ENCODE data around the gene ARL3.
"Not testable (repeated sequence)": the region's sequence is repeated elsewhere in the genome, so short reads cannot be mapped to it uniquely, and the experiment has no call there.

Gene ARL3

GRCh38 chr10:102698894-102699293 is 15.3 kb downstream of the ARL3 start:
- H3F3A ChIP-seq (ENCODE audit: control insufficient read depth, insufficient read depth) = 0 out of 2 replicates have a peak, but pooled peaks cover 3% of the 10 kb centered on the region
- H3K4me1 ChIP-seq (ENCODE audit: control insufficient read depth, low read length) = no peaks in the 10 kb centered on the region
- H4K20me1 ChIP-seq (ENCODE audit: control insufficient read depth, insufficient read depth, low read depth, low read length) = no peaks in the 10 kb centered on the region
- no peaks in the 10 kb centered on the region for H3K79me2 ChIP-seq (ENCODE audit: control insufficient read depth, low read length)
- H3K9me3 ChIP-seq (ENCODE audit: control insufficient read depth, insufficient read depth, low read length) = no peaks in the 10 kb centered on the region
- TF ChIP-seq EZH2phosphoT487 (IDR thresholded peaks at IDR 0.05; ENCODE audit: borderline replicate concordance, low read length) = no peak
- no peak for TF ChIP-seq CTCF (IDR thresholded peaks at IDR 0.05; ENCODE audit: low read depth, low read length, poor library complexity, severe bottlenecking)
- H3K27ac ChIP-seq (ENCODE audit: low read depth, low read length) = no peak overlapping the region
- H3K27me3 ChIP-seq (ENCODE audit: control insufficient read depth, low read length) = no peaks in the 10 kb centered on the region
- peaks cover 35% of the 10 kb centered on the region for H3K36me3 ChIP-seq (ENCODE audit: control insufficient read depth, low read length)
- no peak overlapping the region for H3K4me2 ChIP-seq (ENCODE audit: low read length)
- H3K4me3 ChIP-seq (ENCODE audit: low read length) = no peak overlapping the region
- no peaks in the 10 kb centered on the region for H3K9me2 ChIP-seq (replicated peaks; ENCODE audit: control insufficient read depth, low read length)

- TF ChIP-seq EZH2phosphoT487 (IDR thresholded peaks at IDR 0.05; ENCODE audit: borderline replicate concordance, low read length) (no peak), CTCF (IDR thresholded peaks at IDR 0.05; ENCODE audit: low read depth, low read length, poor library complexity, severe bottlenecking) (no peak)
- H3K9me3 ChIP-seq (ENCODE audit: control insufficient read depth, insufficient read depth, low read length) = no peaks in the 10 kb centered on the region
- H3K4me1 ChIP-seq (ENCODE audit: control insufficient read depth, low read length) = no peaks in the 10 kb centered on the region
- no peaks in the 10 kb centered on the region for H3K9me2 ChIP-seq (replicated peaks; ENCODE audit: control insufficient read depth, low read length)
- H3K27me3 ChIP-seq (ENCODE audit: control insufficient read depth, low read length) = no peaks in the 10 kb centered on the region
- no peak overlapping the region for H3K4me3 ChIP-seq (ENCODE audit: low read length)
- no peaks in the 10 kb centered on the region for H3F3A ChIP-seq (ENCODE audit: control insufficient read depth, insufficient read depth)
- no peaks in the 10 kb centered on the region for H3K79me2 ChIP-seq (ENCODE audit: control insufficient read depth, low read length)
- H4K20me1 ChIP-seq (ENCODE audit: control insufficient read depth, insufficient read depth, low read depth, low read length) = no peaks in the 10 kb centered on the region
- H3K27ac ChIP-seq (ENCODE audit: low read depth, low read length) = no peak overlapping the region
- peaks cover 33% of the 10 kb centered on the region for H3K36me3 ChIP-seq (ENCODE audit: control insufficient read depth, low read length)
- no peak overlapping the region for H3K4me2 ChIP-seq (ENCODE audit: low read length)
These were observed 17.5 kb downstream of the ARL3 start for GRCh38 chr10:102696736-102697135.

- H3F3A ChIP-seq (ENCODE audit: control insufficient read depth, insufficient read depth); H4K20me1 ChIP-seq (ENCODE audit: control insufficient read depth, insufficient read depth, low read depth, low read length); H3K27ac ChIP-seq (ENCODE audit: low read depth, low read length); H3K27me3 ChIP-seq (ENCODE audit: control insufficient read depth, low read length); H3K79me2 ChIP-seq (ENCODE audit: control insufficient read depth, low read length); H3K4me3 ChIP-seq (ENCODE audit: low read length); H3K9me2 ChIP-seq (replicated peaks; ENCODE audit: control insufficient read depth, low read length); H3K4me1 ChIP-seq (ENCODE audit: control insufficient read depth, low read length); H3K4me2 ChIP-seq (ENCODE audit: low read length); H3K9me3 ChIP-seq (ENCODE audit: control insufficient read depth, insufficient read depth, low read length): not testable (repeated sequence)
- H3K36me3 ChIP-seq (ENCODE audit: control insufficient read depth, low read length) = peaks cover 28% of the 10 kb centered on the region
These were observed 18.8 kb downstream of the ARL3 start for GRCh38 chr10:102695401-102695800.

- Histone ChIP-seq H4K20me1 (ENCODE audit: control insufficient read depth, insufficient read depth, low read depth, low read length) (no peaks in the 10 kb centered on the region), H3K9me3 (ENCODE audit: control insufficient read depth, insufficient read depth, low read length) (no peaks in the 10 kb centered on the region), H3K4me2 (ENCODE audit: low read length) (no peak overlapping the region), H3K4me1 (ENCODE audit: control insufficient read depth, low read length) (no peaks in the 10 kb centered on the region), H3K79me2 (ENCODE audit: control insufficient read depth, low read length) (no peaks in the 10 kb centered on the region), H3K36me3 (ENCODE audit: control insufficient read depth, low read length) (peaks cover 7% of the 10 kb centered on the region), H3K9me2 (replicated peaks; ENCODE audit: control insufficient read depth, low read length) (no peaks in the 10 kb centered on the region), H3F3A (ENCODE audit: control insufficient read depth, insufficient read depth) (no peaks in the 10 kb centered on the region), H3K4me3 (ENCODE audit: low read length) (no peak overlapping the region), H3K27me3 (ENCODE audit: control insufficient read depth, low read length) (no peaks in the 10 kb centered on the region), H3K27ac (ENCODE audit: low read depth, low read length) (no peak overlapping the region)
- no peak for TF ChIP-seq CTCF (IDR thresholded peaks at IDR 0.05; ENCODE audit: low read depth, low read length, poor library complexity, severe bottlenecking)
- no peak for TF ChIP-seq EZH2phosphoT487 (IDR thresholded peaks at IDR 0.05; ENCODE audit: borderline replicate concordance, low read length)
These were observed 22.7 kb downstream of the ARL3 start for GRCh38 chr10:102691285-102692066.
